GM21723 (cell line): Measurements from ENCODE around the gene SEPTIN6.
"Not testable (repeated sequence)": the region's sequence is repeated elsewhere in the genome, so short reads cannot be mapped to it uniquely, and the experiment has no call there.

Experiments used
- ATAC-seq: cut with Tn5 transposase; IDR thresholded peaks from one replicate; pipeline ENCODE4 v1.9.1; 2021; ENCODE audit warnings: mild to moderate bottlenecking, moderate library complexity; ENCODE audit not compliant: unreplicated experiment

Gene SEPTIN6

DNA sequence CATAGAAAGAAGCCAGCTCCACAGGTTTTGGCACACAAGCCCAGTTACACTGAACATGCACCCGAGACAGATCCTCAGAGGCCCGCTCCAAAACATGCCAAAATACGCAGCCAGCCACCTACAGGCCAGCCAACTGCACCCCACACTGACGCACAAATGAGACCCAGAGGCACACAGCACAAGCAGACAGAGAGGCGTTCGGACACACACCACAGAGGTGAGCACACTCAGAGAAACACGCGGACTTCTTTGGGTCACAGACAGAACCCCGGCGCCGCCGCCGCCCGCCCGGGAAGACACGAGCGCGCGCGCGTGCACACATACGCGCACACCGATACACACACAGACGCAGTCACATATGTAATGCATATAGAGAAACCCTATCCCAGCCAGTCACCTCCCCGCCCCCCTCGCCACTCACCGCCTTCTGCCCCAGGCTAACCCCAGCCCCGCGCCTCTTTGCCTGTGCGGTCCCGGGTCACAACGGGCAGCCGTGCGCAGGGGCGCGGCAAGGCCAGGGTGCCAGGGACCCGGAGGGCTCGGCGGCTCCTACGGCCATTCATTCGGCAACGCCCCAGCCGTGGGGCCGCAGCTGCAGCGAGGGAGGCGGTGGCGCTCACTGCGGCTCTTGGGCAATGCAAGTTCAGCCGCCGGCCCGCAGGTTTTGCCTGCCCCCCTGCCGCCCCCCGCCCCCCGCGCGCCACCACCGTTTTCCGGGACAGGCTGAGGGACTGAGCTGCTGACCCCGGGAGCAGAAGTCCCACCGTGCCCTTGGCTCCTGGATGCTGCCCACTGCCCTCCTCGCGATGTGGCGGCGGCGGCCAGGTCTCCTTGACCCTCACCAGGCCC, 553 bp downstream of the SEPTIN6 start:
- peak; percentile 19 for ATAC-seq

DNA sequence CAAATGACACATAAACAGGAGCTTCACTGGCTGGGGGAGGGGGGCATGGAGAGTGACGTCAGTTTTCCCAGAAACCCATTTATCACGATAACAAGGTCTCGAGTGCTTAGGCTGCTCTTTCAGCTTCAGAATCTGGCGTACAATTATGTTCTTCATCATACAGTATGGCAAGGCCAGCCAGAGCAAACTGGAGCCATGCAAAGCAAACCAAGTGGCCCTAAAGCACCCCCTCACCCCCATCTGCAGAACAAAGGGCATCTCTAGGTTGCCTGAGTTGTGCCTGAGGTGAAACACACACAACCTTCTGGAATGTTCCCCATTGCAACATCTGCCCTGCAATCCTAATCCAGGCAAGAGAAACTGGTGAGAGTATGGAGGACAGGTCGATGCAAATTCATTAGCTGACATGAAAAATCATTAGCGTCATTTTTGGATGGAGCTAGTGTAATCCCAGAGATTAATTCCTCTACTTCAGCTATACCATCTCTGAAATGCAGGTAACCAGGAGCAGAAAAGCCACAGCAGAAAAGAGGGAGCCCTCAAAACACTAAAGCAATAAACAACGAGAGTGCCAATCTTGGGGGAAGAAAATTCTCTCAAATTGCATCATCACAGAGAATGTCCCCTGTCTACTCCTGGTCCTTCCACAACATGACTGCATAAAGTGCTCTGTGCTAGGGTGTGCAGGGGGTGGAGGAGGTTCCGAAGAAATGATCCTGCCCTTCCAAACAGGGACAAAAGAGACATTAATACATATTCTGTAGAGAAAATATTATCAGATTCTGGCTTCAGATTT, 1.8 kb downstream of the SEPTIN6 start:
- no peak for ATAC-seq

DNA sequence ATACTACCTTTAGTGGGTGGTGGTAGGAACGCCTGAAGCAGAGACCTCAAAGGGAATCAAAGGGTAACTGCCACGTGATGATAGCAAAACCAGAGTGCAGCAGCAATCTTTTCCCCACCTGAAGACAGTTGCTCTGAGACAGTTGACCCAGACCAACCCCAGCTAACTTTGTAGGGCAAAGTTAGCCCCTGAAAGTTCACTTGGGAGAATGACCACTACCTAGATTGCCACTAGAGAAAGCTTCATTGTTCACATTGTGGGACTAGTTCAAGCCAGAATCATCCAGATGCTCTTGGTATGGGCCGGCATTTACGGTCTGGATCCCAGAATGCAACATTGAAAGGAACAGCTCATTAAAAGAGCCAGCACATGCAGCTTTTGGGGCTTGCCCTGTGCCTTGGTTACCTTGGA, 4.1 kb downstream of the SEPTIN6 start:
- no peak for ATAC-seq

- ATAC-seq, result no peak
Observed at GRCh38 chrX:119687661-119688413, 5.1 kb downstream of the SEPTIN6 start.

GRCh38 chrX:119686087-119686691, 6.8 kb downstream of the SEPTIN6 start:
- ATAC-seq, result peak; percentile 39

DNA sequence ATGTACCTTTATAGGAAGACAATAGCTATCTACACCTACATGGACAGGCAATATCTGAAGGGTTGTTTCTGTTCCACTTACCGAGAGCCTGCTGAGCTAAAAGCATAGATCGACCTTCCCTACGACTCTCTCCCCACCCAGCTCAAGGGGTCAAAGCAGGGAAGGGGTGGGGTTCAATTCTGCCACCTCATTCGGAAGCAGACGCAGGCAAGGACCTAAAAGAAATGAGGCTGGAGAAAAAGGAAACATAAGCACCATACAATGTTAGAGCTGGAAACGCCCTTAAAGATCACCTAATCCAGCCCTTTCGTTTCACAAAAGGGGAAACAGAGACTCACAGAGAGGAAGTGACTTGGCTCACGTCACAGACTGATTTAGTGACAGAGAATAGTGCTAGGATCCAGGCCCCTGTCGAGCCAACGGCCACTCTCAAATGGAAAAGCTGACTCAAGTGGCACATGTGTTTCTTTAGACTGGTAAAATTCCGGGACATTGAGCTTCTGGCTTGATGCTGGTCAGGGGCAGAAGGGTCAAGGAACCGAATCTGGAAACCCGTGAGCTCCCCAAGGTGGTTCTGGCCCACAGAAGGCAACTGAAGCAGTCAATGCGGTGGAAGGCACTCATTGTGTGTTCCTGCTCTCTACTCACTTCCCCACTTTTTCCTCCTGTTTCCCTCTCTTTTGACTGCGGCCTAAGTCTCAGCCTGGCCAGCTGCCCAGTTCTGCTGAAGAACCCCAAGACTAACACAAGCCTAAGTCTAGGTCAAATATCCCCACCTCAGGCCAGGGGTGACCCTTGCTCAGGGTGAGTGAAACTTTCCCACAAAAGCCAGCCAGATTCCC, 7.5 kb downstream of the SEPTIN6 start:
- peak; percentile 42 for ATAC-seq

DNA sequence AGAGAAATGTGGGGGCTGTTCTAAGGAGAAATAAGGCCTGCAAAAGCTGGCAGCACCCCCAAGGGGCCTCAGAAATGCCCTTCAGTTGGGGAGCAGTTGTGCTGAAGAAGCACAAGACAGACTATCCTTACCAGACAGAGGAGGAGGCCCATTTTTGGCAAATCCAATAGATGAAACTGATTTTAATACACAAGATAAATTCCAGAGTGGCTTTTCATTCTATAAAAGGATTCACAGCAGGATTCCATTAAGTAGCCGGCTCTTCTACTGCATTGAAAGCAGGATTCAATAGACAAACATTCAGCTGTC, 8.1 kb downstream of the SEPTIN6 start:
- ATAC-seq, result no peak

DNA sequence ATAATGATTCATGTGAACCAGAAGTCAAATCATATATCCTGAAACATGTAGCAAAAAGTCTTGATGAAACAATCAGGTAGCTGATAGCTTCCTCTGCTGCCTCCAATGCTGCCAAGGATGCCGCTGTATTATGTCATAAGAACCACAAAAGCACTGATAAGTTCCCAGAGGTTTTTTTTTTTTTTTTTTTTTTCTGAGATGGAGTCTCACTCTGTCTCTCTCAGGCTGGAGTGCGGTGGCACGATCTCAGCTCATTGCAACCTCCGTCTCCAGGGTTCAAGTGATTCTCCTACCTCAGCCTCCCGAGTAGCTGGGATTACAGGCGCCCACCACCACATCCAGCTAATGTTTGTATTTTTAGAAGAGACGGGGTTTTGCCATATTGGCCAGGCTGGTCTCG, 8.7 kb downstream of the SEPTIN6 start:
- not testable (repeated sequence) for ATAC-seq

DNA sequence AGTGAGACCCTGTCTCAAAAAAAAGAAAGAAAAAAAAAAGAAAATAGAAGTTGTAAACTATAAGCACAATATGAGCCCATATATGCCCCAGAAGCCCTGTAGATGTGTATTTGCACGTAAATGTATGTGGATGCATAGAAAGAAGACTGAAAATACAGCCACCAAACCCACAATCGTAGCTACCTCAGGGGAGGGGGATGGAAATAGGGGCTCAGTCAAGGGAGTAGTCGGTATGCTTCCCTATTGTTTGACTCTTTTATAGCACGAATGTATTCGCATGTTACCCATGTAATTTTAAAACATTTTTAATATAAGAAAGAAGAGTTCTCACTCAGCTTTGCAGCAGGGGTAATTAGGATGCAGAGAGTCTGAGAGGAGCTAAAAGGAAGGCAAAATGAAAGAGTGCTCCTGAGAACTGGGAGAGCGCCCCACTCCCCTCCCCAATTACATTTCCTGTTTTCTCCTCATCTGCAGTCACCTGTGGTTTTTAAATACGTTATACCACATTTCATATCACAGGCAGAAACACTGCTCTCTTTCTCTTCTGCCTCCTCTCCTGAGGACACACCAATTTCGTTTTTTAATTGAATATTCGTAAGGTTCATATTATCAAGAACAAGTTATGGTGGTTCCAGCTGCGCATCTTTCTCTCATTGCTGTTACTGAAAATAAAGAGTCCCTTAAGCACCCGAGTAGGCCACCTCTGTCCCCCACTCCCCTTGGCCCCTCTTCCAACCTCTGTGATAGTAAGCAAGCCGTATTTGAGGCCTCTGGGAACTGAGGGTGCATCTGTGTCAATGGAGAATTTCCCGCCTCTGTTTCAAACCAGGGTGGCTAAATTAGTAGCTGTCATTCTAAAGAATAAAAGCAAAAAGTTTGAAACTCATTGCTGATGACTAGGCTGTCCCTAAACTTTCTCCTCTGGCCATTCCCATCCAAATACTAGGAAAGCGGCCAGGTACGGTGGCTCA, 10.7 kb downstream of the SEPTIN6 start:
- ATAC-seq, result peak; percentile 52

DNA sequence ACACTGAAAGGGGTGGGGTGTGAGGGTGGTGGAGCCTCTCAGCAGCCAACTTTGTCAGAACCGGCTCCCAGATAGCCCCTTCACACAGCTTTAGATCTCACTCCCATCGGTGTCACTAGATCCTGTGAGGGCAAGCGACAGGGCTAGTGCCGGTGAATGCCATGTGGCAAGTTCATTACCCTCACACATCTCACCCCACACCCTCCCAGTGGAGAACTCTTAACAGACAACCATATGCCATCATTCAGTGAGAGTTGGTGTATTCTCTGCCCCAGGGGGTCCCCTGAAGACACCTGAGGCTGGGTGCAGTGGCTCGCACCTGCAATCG, 15.3 kb downstream of the SEPTIN6 start:
- ATAC-seq, result no peak

GRCh38 chrX:119676949-119677653, 15.9 kb downstream of the SEPTIN6 start:
- ATAC-seq, result no peak

- ATAC-seq, result no peak
Observed at GRCh38 chrX:119673336-119673735, 19.6 kb downstream of the SEPTIN6 start.

DNA sequence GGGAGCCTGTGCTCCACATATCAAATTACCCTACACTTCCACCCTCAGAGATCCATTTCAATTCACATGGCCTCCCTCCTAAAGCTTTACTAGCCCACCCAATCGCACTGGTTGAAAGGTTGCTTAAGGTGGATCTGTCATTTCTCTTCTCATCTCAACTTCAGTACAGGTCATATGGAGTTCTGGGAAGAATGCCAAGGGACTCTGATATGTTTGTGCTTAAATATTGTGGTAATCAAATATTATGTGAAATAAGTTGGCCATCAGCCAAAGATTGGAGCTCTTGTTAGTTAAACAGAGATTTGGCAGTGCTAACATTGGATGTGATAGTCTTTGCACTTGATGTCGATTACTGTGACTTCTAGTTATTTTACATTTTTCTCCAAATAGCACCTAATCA, 20.5 kb downstream of the SEPTIN6 start:
- ATAC-seq, result no peak

DNA sequence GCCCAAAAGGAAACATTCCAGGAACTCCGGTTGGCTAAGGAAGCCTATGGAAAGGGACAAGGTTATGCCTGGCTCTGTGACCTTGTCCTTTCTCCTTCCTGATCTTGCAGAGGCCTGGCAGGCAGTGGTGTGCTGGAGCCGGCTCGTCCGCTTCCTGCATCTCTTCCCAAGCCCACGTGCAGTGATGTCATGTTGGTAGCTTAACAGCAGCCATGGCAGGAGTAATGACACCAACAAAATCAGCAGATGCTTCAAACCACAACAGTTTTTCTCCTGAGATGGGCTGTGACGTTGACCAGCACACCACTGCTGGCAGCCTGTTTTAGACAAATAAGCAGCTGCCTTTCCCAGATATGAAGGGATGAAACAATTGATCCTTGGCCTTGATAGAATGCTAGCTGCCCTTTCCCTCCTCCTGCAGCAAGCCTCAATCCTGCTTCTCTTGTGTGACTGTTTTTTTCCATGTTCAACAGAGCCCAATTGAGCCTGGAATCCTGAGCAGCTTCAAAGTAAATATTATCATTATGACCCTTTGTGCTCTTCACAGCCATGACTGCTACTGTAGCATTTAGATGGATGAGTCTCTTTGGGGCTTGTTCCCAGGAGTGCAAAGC, 23.4 kb downstream of the SEPTIN6 start:
- no peak for ATAC-seq

- no peak for ATAC-seq
Observed at GRCh38 chrX:119667111-119667878, 25.7 kb downstream of the SEPTIN6 start.

DNA sequence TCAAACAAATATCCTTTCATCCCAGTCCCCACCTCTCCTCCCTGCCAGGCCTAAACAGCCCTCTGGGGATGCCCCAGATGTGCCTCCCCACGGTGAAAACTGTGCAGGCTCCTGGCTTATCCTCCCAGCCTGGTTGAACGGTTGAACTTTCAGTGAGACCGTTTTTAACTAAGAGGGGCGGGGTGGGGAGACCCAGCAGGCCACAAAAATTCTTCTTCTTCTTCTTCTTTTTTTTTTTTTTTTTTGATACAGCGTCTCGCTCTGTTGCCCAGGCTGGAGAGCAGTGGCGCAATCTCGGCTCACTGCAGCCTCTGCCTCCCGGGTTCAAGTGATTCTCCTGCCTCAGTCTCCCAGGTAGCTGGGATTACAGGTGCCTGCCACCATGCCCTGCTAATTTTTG, 28.1 kb downstream of the SEPTIN6 start:
- not testable (repeated sequence) for ATAC-seq

- no peak for ATAC-seq
Observed at GRCh38 chrX:119661486-119661885, 31.5 kb downstream of the SEPTIN6 start.
